Measurements from ENCODE around the gene NTRK3.

The NTRK3 gene

GRCh38 chr15:88256279-88257230, at the start of gene NTRK3:
Gene NTRK3 (minus strand): TSS chr15:88256739. CDS start chr15:88256153, 586 bp downstream.
- POLR2A ChIA-PET (ENCODE audit: low non-redundant PET) = interaction anchor here (0.7 kb wide), 1 partner anchor 35 kb away, joined by 3 read pairs; no protein-coding TSS in a partner anchor
- no peak for DNase-seq (ENCODE audit: low spot score)
- no peak for TF ChIP-seq CTCF (conservative IDR thresholded peaks at IDR 0.05; ENCODE audit: low read depth)
- CTCF ChIA-PET = interaction anchor here (0.8 kb wide), 1 partner anchor 10 kb away, joined by 9 read pairs; no protein-coding TSS in a partner anchor
- H3K27ac ChIP-seq = no peak within 1 kb of the TSS

- no peak for TF ChIP-seq CTCF (conservative IDR thresholded peaks at IDR 0.05; ENCODE audit: low read depth)
- ChIA-PET POLR2A (ENCODE audit: low non-redundant PET) (no interaction called here), CTCF (no interaction called here)
- H3K27ac ChIP-seq = no peak overlapping the region
- peak; percentile 17 for DNase-seq (ENCODE audit: low spot score)
Observed at GRCh38 chr15:88303395-88303794, 46.9 kb upstream of the NTRK3 start.

GRCh38 chr15:88302373-88302772, 45.8 kb upstream of the NTRK3 start:
- no peak for DNase-seq (ENCODE audit: low spot score)
- ChIA-PET CTCF (interaction anchor here (0.5 to 0.7 kb wide), 2 partner anchors 14 to 103 kb away, joined by 3 read pairs; no protein-coding TSS in a partner anchor), POLR2A (ENCODE audit: low non-redundant PET) (no interaction called here)
- no peak for TF ChIP-seq CTCF (conservative IDR thresholded peaks at IDR 0.05; ENCODE audit: low read depth)
- H3K27ac ChIP-seq = no peak overlapping the region

GRCh38 chr15:88301311-88301710, 44.8 kb upstream of the NTRK3 start:
- CTCF ChIA-PET = no interaction called here
- H3K27ac ChIP-seq = no peak overlapping the region
- POLR2A ChIA-PET (ENCODE audit: low non-redundant PET) = no interaction called here
- no peak for DNase-seq (ENCODE audit: low spot score)
- no peak for TF ChIP-seq CTCF (conservative IDR thresholded peaks at IDR 0.05; ENCODE audit: low read depth)

- CTCF ChIA-PET = no interaction called here
- H3K27ac ChIP-seq = no peak overlapping the region
- POLR2A ChIA-PET (ENCODE audit: low non-redundant PET) = no interaction called here
- DNase-seq (ENCODE audit: low spot score) = no peak
- TF ChIP-seq CTCF (conservative IDR thresholded peaks at IDR 0.05; ENCODE audit: low read depth) = no peak
Observed at GRCh38 chr15:88300861-88301260, 44.3 kb upstream of the NTRK3 start.

- no peak for DNase-seq (ENCODE audit: low spot score)
- ChIA-PET POLR2A (ENCODE audit: low non-redundant PET) (no interaction called here), CTCF (interaction anchor here (0.6 kb wide), 1 partner anchor 43 kb away, joined by 3 read pairs; no protein-coding TSS in a partner anchor)
- H3K27ac ChIP-seq = no peak overlapping the region
- no peak for TF ChIP-seq CTCF (conservative IDR thresholded peaks at IDR 0.05; ENCODE audit: low read depth)
Observed at GRCh38 chr15:88300089-88300488, 43.5 kb upstream of the NTRK3 start.
